ENCODE results near the gene ZNF256. TPM values are rescaled to one million over a fixed set of nuclear protein-coding genes. Genes with fewer than 3 reads are reported as not detected.
"Not testable (repeated sequence)": the region's sequence is repeated elsewhere in the genome, so short reads cannot be mapped to it uniquely, and the experiment has no call there.

Gene ZNF256
- total RNA-seq, 1 donor from 2014 or later, result 3.7 TPM

GRCh38 chr19:57927587-57927986 lies 19.9 kb downstream of the ZNF256 start:
- Histone ChIP-seq H3K27ac (no peak overlapping the region), H3K36me3 (peaks cover 2 to 56% of the 10 kb centered on the region in 2 donors), H3K4me1 (no peaks in the 10 kb centered on the region), H3K9me3 (peaks cover 36% of the 10 kb centered on the region), H3K27me3 (no peaks in the 10 kb centered on the region), H3K4me3 (no peak overlapping the region)
- no peak for DNase-seq (ENCODE audit: extremely low spot score in 2 of 2)
- TF ChIP-seq POLR2A (IDR thresholded peaks at IDR 0.05) (no peak), POLR2AphosphoS5 (IDR thresholded peaks at IDR 0.05; ENCODE audit: insufficient read depth in 1 of 2, low read depth in 1 of 2) (no peak)
- TF ChIP-seq, protein P1, sequence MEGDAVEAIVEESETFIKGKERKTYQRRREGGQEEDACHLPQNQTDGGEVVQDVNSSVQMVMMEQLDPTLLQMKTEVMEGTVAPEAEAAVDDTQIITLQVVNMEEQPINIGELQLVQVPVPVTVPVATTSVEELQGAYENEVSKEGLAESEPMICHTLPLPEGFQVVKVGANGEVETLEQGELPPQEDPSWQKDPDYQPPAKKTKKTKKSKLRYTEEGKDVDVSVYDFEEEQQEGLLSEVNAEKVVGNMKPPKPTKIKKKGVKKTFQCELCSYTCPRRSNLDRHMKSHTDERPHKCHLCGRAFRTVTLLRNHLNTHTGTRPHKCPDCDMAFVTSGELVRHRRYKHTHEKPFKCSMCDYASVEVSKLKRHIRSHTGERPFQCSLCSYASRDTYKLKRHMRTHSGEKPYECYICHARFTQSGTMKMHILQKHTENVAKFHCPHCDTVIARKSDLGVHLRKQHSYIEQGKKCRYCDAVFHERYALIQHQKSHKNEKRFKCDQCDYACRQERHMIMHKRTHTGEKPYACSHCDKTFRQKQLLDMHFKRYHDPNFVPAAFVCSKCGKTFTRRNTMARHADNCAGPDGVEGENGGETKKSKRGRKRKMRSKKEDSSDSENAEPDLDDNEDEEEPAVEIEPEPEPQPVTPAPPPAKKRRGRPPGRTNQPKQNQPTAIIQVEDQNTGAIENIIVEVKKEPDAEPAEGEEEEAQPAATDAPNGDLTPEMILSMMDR (IDR thresholded peaks at IDR 0.05), result no peak
- intact Hi-C loops (cut with DNase I), result no loop called here

DNA sequence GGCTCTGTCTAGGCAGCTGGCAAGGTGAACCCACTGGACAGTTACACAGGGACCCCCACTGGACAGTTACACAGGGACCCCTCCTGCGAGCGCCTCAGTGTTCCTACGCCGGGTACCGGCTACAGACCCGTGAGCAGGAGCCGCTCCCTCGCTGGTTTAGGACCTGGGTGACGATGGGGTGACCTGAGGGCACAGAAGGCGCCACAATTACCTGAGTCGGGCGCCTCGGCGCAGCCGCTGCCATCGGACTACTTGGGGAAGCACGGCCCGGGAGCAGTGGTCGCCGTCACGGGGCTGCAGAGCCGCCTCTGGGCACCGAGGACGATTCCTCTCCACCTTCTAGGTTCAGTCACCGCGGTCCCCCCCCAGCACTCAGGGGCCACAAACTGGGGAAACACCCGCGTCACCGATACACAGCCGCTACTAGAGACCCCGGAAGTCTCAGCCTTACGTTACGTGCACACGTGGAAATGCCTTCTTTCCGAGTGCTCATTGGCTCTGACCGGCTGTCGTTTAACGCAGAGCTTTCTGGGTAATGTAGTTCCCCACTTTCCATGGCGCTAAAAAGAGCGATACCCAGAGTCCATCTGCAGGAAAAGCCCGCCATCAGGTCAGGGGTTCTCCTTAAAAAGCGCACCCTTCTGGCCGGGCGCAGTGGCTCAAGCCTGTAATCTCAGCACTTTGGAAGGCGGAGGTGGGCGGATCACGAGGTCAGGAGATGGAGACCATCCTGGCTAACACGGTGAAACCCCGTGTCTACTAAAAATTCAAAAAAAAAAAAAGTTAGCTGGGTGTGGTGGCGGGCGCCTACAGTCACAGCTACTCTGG lies 31.1 kb downstream of the ZNF256 start, which contains the start of gene ZNF417:
Gene ZNF417, minus strand, starts transcription at position 425 of the 828 bp plus-strand sequence. Its CDS starts 181 bp downstream, at position 244.
- H3K27me3 ChIP-seq; intact Hi-C loops (cut with DNase I): not testable (repeated sequence)
- peak in 1 of 2 donors; percentile 87 for DNase-seq (ENCODE audit: extremely low spot score in 2 of 2)
- TF ChIP-seq POLR2AphosphoS5 (IDR thresholded peaks at IDR 0.05; ENCODE audit: insufficient read depth in 1 of 2, low read depth in 1 of 2), result peak; percentile 65 to 94
- TF ChIP-seq POLR2A (IDR thresholded peaks at IDR 0.05), result peak in 1 of 2 donors; percentile 22
- Histone ChIP-seq H3K36me3 (peaks cover 0 to 47% of the 10 kb centered on the region in 2 donors), H3K9me3 (peaks cover 12% of the 10 kb centered on the region), H3K27ac (peak within 1 kb of the TSS; percentile 54), H3K4me3 (peak within 1 kb of the TSS; percentile 90 to 99), H3K4me1 (peaks cover 14% of the 10 kb centered on the region)

- TF ChIP-seq POLR2A (IDR thresholded peaks at IDR 0.05), result no peak
- TF ChIP-seq, protein P1 (IDR thresholded peaks at IDR 0.05), result no peak
- no peak for TF ChIP-seq POLR2AphosphoS5 (IDR thresholded peaks at IDR 0.05; ENCODE audit: insufficient read depth in 1 of 2, low read depth in 1 of 2)
- peaks cover 0 to 53% of the 10 kb centered on the region in 2 donors for H3K36me3 ChIP-seq
These were observed 33.0 kb downstream of the ZNF256 start for GRCh38 chr19:57914531-57914930.

DNA sequence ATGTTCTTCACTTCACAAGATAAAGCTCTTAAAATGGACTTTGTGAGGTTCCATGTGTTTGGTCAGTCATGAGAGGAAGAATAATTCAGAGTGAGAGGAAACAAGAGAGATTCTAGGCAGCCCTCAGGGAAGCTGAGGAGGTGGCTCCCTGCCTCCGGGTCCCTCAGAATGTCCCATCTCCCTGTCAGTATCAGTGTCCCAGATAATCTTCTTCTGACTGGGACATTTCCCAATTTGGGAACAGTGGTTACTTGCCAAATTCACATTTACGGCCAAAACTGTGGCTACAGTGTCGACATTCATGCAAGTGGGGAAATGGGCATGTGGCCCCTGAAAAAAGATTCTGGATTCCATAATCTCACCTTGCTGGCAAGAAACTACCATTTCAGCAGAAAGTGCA lies 40.1 kb downstream of the ZNF256 start:
- intact Hi-C loops (cut with DNase I), result no loop called here
- peaks cover 19% of the 10 kb centered on the region for H3K9me3 ChIP-seq
- H3K36me3 ChIP-seq, result peaks cover 0 to 42% of the 10 kb centered on the region in 2 donors

More at GRCh38 chr19:57914531-57914930, 33.0 kb downstream of the ZNF256 start:
- Histone ChIP-seq H3K4me3 (no peak overlapping the region), H3K9me3 (peaks cover 12% of the 10 kb centered on the region), H3K4me1 (peaks cover 14% of the 10 kb centered on the region), H3K27me3 (no peaks in the 10 kb centered on the region), H3K27ac (no peak overlapping the region)
- intact Hi-C loops (cut with DNase I), result no loop called here
- DNase-seq (ENCODE audit: extremely low spot score in 2 of 2), result no peak

GRCh38 chr19:57905258-57905657 lies 42.2 kb downstream of the ZNF256 start:
- Histone ChIP-seq H3K9me3 (peaks cover 13% of the 10 kb centered on the region), H3K4me3 (no peak overlapping the region), H3K4me1 (no peaks in the 10 kb centered on the region), H3K36me3 (peaks cover 0 to 21% of the 10 kb centered on the region in 2 donors), H3K27me3 (no peaks in the 10 kb centered on the region), H3K27ac (no peak overlapping the region)
- DNase-seq (ENCODE audit: extremely low spot score in 2 of 2), result no peak
- intact Hi-C loops (cut with DNase I), result no loop called here
- TF ChIP-seq POLR2AphosphoS5 (IDR thresholded peaks at IDR 0.05; ENCODE audit: insufficient read depth in 1 of 2, low read depth in 1 of 2), result no peak
- TF ChIP-seq, protein P1 (IDR thresholded peaks at IDR 0.05), result no peak
- TF ChIP-seq POLR2A (IDR thresholded peaks at IDR 0.05), result no peak

More for the DNA sequence above, 40.1 kb downstream of the ZNF256 start:
- DNase-seq (ENCODE audit: extremely low spot score in 2 of 2), result no peak
- Histone ChIP-seq H3K4me1 (no peaks in the 10 kb centered on the region), H3K27ac (no peak overlapping the region), H3K27me3 (no peaks in the 10 kb centered on the region), H3K4me3 (no peak overlapping the region)
- TF ChIP-seq POLR2A (IDR thresholded peaks at IDR 0.05) (no peak), POLR2AphosphoS5 (IDR thresholded peaks at IDR 0.05; ENCODE audit: insufficient read depth in 1 of 2, low read depth in 1 of 2) (no peak)
- TF ChIP-seq, protein P1 (IDR thresholded peaks at IDR 0.05), result no peak
